HCT116 (cell line): ENCODE data around the gene WDFY2. TPM values are rescaled to one million over a fixed set of nuclear protein-coding genes. Genes with fewer than 3 reads are reported as not detected.

Source experiments
- ATAC-seq: fragments of 200-7000 bp; cut with Tn5 transposase; 2 replicates; pipeline ENCODE4 v1.9.1; 2020; ENCODE audit warnings: mild to moderate bottlenecking, moderate library complexity
- BruUV-seq: library from RNA; stranded (reverse); fragments of 400-500 nt; replicated peaks from 2 replicates; lab custom pipeline; 2021; lab: Mats Ljungman, UMichigan
- CTCF ChIA-PET: fragments of 300-600 bp; sonication (Branson Sonifier 250); formaldehyde crosslinking; loops from one replicate; lab custom pipeline; 2021; ENCODE audit warnings: antibody characterized with exemption; lab: Charles Lee
- POLR2A ChIA-PET: fragments of 300-600, 350-600 bp; sonication (Branson Sonifier 250); formaldehyde crosslinking; loops from one replicate; lab custom pipeline; 2021; ENCODE audit warnings: antibody characterized with exemption; lab: Charles Lee
- RAD21 ChIA-PET, 2 experiments: fragments of 300-600 bp; sonication (Branson Sonifier 250); formaldehyde crosslinking; loops; one replicate each; lab custom pipeline; 2023; ENCODE audit warnings: low total read pairs in 2 of 2; ENCODE audit not compliant: uncharacterized antibody in 2 of 2, unreplicated experiment in 2 of 2, low non-redundant PET in 1 of 2; lab: Charles Lee
- DNase-seq: peaks from one replicate; pipeline ENCODE4 v3.0.0-alpha.2; 2010; ENCODE audit warnings: low read depth, low spot score
- H2AFZ ChIP-seq: fragments of 200-600 bp; shearing (Covaris generic), sonication (generic); 2 replicates; pipeline ENCODE4 v1.6.1; 2017; ENCODE audit warnings: low read depth, mixed run types, mixed read lengths, antibody characterized with exemption, low read length; ENCODE audit not compliant: poor library complexity, severe bottlenecking
- H3K27ac ChIP-seq: 2 replicates; pipeline ENCODE4 v1.5.1; 2012; ENCODE audit warnings: low read depth, low read length
- H3K27me3 ChIP-seq: fragments of 200-600 bp; sonication (generic); 2 replicates; pipeline ENCODE4 v1.6.1; 2016; ENCODE audit warnings: mixed run types, low read length, mixed read lengths; ENCODE audit not compliant: insufficient read depth
- H3K36me3 ChIP-seq, 2 experiments: fragments of 200-500 bp in 1 of 2; fragments of 200-600 bp in 1 of 2; sonication (Bioruptor generic) in 1 of 2; sonication (generic) in 1 of 2; 2 replicates each; pipeline versions ENCODE4 v1.5.1 to v1.6.1; 2014 to 2016; ENCODE audit warnings: low read length in 2 of 2, inconsistent platforms in 1 of 2, mixed read lengths in 1 of 2, mixed run types in 1 of 2; ENCODE audit not compliant: insufficient read depth in 2 of 2, control insufficient read depth in 1 of 2
- H3K4me1 ChIP-seq, 2 experiments: fragments of 200-600 bp in 1 of 2; sonication (generic) in 1 of 2; 2 replicates each; pipeline versions ENCODE4 v1.5.1 to v1.6.1; 2012 to 2017; ENCODE audit warnings: low read length in 2 of 2, inconsistent platforms in 1 of 2, mild to moderate bottlenecking in 1 of 2, mixed read lengths in 1 of 2, mixed run types in 1 of 2, moderate library complexity in 1 of 2; ENCODE audit not compliant: insufficient read depth in 2 of 2, control insufficient read depth in 1 of 2
- H3K4me2 ChIP-seq: fragments of 200-600 bp; sonication (generic); 2 replicates; pipeline ENCODE4 v1.6.1; 2017; ENCODE audit warnings: mixed run types, low read length, mixed read lengths
- H3K4me3 ChIP-seq, 2 experiments: fragments of 200-600 bp in 1 of 2; sonication (generic) in 1 of 2; replicated peaks in 1 of 2; 2 replicates each; pipeline ENCODE4 v1.5.1; 2011 to 2016; ENCODE audit warnings: low read length in 2 of 2, control low read depth in 1 of 2, low read depth in 1 of 2, mild to moderate bottlenecking in 1 of 2, mixed read lengths in 1 of 2, mixed run types in 1 of 2
- H3K79me2 ChIP-seq: fragments of 200-600 bp; sonication (generic); 2 replicates; pipeline ENCODE4 v1.6.1; 2017; ENCODE audit warnings: mild to moderate bottlenecking, mixed run types, low read length, moderate library complexity, mixed read lengths; ENCODE audit not compliant: insufficient read depth
- H3K9ac ChIP-seq: fragments of 200-600 bp; sonication (generic); 2 replicates; pipeline ENCODE4 v1.6.1; 2016; ENCODE audit warnings: low read length, mixed read lengths
- H3K9me2 ChIP-seq: fragments of 200-600 bp; sonication (generic), shearing (Covaris generic); 2 replicates; pipeline ENCODE4 v1.6.1; 2017; ENCODE audit warnings: mixed run types, mild to moderate bottlenecking, moderate library complexity; ENCODE audit not compliant: insufficient read depth
- H3K9me3 ChIP-seq, 2 experiments: fragments of 200-500 bp in 1 of 2; fragments of 200-600 bp in 1 of 2; sonication (Bioruptor generic) in 1 of 2; sonication (generic) in 1 of 2; 2 replicates each; pipeline ENCODE4 v1.6.1; 2014 to 2017; ENCODE audit warnings: low read length in 2 of 2, mixed read lengths in 2 of 2, inconsistent platforms in 1 of 2, low read depth in 1 of 2, mild to moderate bottlenecking in 1 of 2, mixed run types in 1 of 2, moderate library complexity in 1 of 2; ENCODE audit not compliant: control insufficient read depth in 1 of 2, insufficient read depth in 1 of 2
- H4K20me1 ChIP-seq: fragments of 200-600 bp; sonication (generic), shearing (Covaris generic); 2 replicates; pipeline ENCODE4 v1.6.1; 2017; ENCODE audit warnings: mixed run types, mild to moderate bottlenecking, moderate library complexity; ENCODE audit not compliant: insufficient read depth
- CBX3 ChIP-seq: IDR thresholded peaks from 2 replicates; pipeline ENCODE4 v1.6.1; 2012; ENCODE audit warnings: low read depth
- EGR1 ChIP-seq: IDR thresholded peaks from 2 replicates; pipeline ENCODE4 v1.6.1; 2012; ENCODE audit warnings: low read depth
- JUND ChIP-seq: IDR thresholded peaks from 2 replicates; pipeline ENCODE4 v1.6.1; 2012
- POLR2A ChIP-seq: IDR thresholded peaks from 2 replicates; pipeline ENCODE4 v1.7.0; 2011; ENCODE audit warnings: borderline replicate concordance; ENCODE audit not compliant: insufficient read depth, insufficient read length; ENCODE audit errors: extremely low read depth
- POLR2AphosphoS5 ChIP-seq: IDR thresholded peaks from 2 replicates; pipeline ENCODE4 v1.6.1; 2011; ENCODE audit warnings: mild to moderate bottlenecking, low read depth, low read length, moderate library complexity
- SIN3A ChIP-seq: IDR thresholded peaks from 2 replicates; pipeline ENCODE4 v1.6.1; 2012; ENCODE audit warnings: low read depth
- SP1 ChIP-seq: IDR thresholded peaks from 2 replicates; pipeline ENCODE4 v1.6.1; 2012; ENCODE audit warnings: low read depth
- SRF ChIP-seq: IDR thresholded peaks from 2 replicates; pipeline ENCODE4 v1.6.1; 2012; ENCODE audit warnings: low read depth
- TCF7L2 ChIP-seq: IDR thresholded peaks from 2 replicates; pipeline ENCODE4 v1.7.0; 2011; ENCODE audit warnings: borderline replicate concordance, inconsistent platforms; ENCODE audit not compliant: insufficient read depth, insufficient read length; ENCODE audit errors: extremely low read depth
- YY1 ChIP-seq: IDR thresholded peaks from 2 replicates; pipeline ENCODE4 v1.6.1; 2011; ENCODE audit warnings: low read length, low read depth, moderate library complexity, mild to moderate bottlenecking; ENCODE audit not compliant: insufficient replicate concordance; ENCODE audit errors: extremely low read depth
- ZFX ChIP-seq: fragments of 450-650 bp; IDR thresholded peaks from 2 replicates; pipeline ENCODE4 v1.6.1; 2017
- intact Hi-C: fragments of 100-400 bp; cut with micrococcal nuclease; formaldehyde crosslinking; loops from 2 replicates; pipeline ENCODE4 v1.10.0; 2022
- total RNA-seq: library from RNA; stranded (reverse); gene quantifications from one replicate; pipeline ENCODE4 v1.2.1, GENCODE V29; 2021; ENCODE audit not compliant: unreplicated experiment
- TF ChIP-seq, protein P1 (sequence below): IDR thresholded peaks from 2 replicates; pipeline ENCODE4 v1.6.1; 2012; ENCODE audit warnings: low read depth
- TF ChIP-seq, protein P2 (sequence below): IDR thresholded peaks from 2 replicates; pipeline ENCODE4 v1.6.1; 2012

WDFY2 gene
- total RNA-seq, 1 experiment from 2014 or later, result 6.1 TPM

GRCh38 chr13:51576754-51577153, 7.5 kb upstream of the WDFY2 start:
- TF ChIP-seq, protein P1, sequence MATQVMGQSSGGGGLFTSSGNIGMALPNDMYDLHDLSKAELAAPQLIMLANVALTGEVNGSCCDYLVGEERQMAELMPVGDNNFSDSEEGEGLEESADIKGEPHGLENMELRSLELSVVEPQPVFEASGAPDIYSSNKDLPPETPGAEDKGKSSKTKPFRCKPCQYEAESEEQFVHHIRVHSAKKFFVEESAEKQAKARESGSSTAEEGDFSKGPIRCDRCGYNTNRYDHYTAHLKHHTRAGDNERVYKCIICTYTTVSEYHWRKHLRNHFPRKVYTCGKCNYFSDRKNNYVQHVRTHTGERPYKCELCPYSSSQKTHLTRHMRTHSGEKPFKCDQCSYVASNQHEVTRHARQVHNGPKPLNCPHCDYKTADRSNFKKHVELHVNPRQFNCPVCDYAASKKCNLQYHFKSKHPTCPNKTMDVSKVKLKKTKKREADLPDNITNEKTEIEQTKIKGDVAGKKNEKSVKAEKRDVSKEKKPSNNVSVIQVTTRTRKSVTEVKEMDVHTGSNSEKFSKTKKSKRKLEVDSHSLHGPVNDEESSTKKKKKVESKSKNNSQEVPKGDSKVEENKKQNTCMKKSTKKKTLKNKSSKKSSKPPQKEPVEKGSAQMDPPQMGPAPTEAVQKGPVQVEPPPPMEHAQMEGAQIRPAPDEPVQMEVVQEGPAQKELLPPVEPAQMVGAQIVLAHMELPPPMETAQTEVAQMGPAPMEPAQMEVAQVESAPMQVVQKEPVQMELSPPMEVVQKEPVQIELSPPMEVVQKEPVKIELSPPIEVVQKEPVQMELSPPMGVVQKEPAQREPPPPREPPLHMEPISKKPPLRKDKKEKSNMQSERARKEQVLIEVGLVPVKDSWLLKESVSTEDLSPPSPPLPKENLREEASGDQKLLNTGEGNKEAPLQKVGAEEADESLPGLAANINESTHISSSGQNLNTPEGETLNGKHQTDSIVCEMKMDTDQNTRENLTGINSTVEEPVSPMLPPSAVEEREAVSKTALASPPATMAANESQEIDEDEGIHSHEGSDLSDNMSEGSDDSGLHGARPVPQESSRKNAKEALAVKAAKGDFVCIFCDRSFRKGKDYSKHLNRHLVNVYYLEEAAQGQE, result no peak
- no peak for TF ChIP-seq SRF
- no peak for TF ChIP-seq ZFX
- no peak for TF ChIP-seq JUND
- TF ChIP-seq POLR2AphosphoS5, result no peak
- TF ChIP-seq SIN3A, result no peak
- TF ChIP-seq EGR1, result no peak
- TF ChIP-seq CBX3, result no peak
- no peak for TF ChIP-seq POLR2A
- TF ChIP-seq, protein P2, sequence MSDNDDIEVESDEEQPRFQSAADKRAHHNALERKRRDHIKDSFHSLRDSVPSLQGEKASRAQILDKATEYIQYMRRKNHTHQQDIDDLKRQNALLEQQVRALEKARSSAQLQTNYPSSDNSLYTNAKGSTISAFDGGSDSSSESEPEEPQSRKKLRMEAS, result no peak
- no peak for TF ChIP-seq TCF7L2
- no peak for TF ChIP-seq YY1
- TF ChIP-seq SP1, result no peak
- ATAC-seq (no peak), DNase-seq (no peak)
- Histone ChIP-seq H3K27me3 (no peaks in the 10 kb centered on the region), H3K4me1 (no peaks in the 10 kb centered on the region), H3K9me2 (no peaks in the 10 kb centered on the region), H3K4me2 (no peak overlapping the region), H3K27ac (no peak overlapping the region), H3K36me3 (no peaks in the 10 kb centered on the region), H4K20me1 (no peaks in the 10 kb centered on the region), H2AFZ (peak overlapping the region; percentile 41), H3K4me3 (no peak overlapping the region), H3K9me3 (no peaks in the 10 kb centered on the region), H3K79me2 (no peaks in the 10 kb centered on the region), H3K9ac (no peak overlapping the region)
- RAD21 ChIA-PET, result no interaction called here
- POLR2A ChIA-PET, result no interaction called here
- intact Hi-C loops, result no loop called here
- CTCF ChIA-PET, result no interaction called here
- no TSS peak for BruUV-seq
